Measurements from ENCODE around the gene ADAMTS10. TPM values are rescaled to one million over a fixed set of nuclear protein-coding genes. Genes with fewer than 3 reads are reported as not detected.

The ADAMTS10 gene
- 19.6 TPM for total RNA-seq
- 41.7 TPM for polyA plus RNA-seq
- long read RNA-seq, donor 1: 0 reads
- long read RNA-seq, donor 2, partial matches to known transcripts: 0 of 3 reads
- long read RNA-seq, donor 2, other reads (novel, unspliced or antisense): 0 of 3 reads
- long read RNA-seq, donor 3, partial matches to known transcripts: 0 of 1 reads
- long read RNA-seq, donor 3, other reads (novel, unspliced or antisense): 0 of 1 reads
- long read RNA-seq, donor 4, partial matches to known transcripts: 0 of 1 reads
- long read RNA-seq, donor 4, other reads (novel, unspliced or antisense): 0 of 1 reads
- long read RNA-seq, donor 5: 0 reads
- long read RNA-seq, donor 6: 0 reads
- long read RNA-seq, donor 7: 0 reads
- long read RNA-seq, donor 8: 0 reads
- long read RNA-seq, donor 9: 0 reads
- long read RNA-seq, donor 10: 0 reads

GRCh38 chr19:8610041-8610935, at the start of gene ADAMTS10:
TSS of gene ADAMTS10 (minus strand) at chr19:8610715. CDS start at chr19:8605710, 5,005 bp downstream.
- peak in 7 of 9 donors; percentile 27 to 83 (median 59) for DNase-seq (ENCODE audit: low read depth in 6 of 9, low spot score in 9 of 9)
- peaks cover 0 to 8% of the 10 kb centered on the region in 2 donors for H3K9me3 ChIP-seq (ENCODE audit: control insufficient read depth in 2 of 2, insufficient read depth in 1 of 2, low read length in 1 of 2)
- H3K36me3 ChIP-seq (ENCODE audit: control insufficient read depth in 2 of 2, insufficient read depth in 2 of 2, low read length in 1 of 2): no peaks in the 10 kb centered on the region
- H3K27ac ChIP-seq (ENCODE audit: low read depth in 1 of 2, low read length in 1 of 2): peak within 1 kb of the TSS; percentile 68 to 69
- peaks cover 0 to 11% of the 10 kb centered on the region in 2 donors for H3K27me3 ChIP-seq (ENCODE audit: control insufficient read depth in 2 of 2, insufficient read depth in 1 of 2, low read length in 1 of 2)
- H3K4me1 ChIP-seq (ENCODE audit: control insufficient read depth in 2 of 2, insufficient read depth in 2 of 2, low read length in 2 of 2): peaks cover 6 to 45% of the 10 kb centered on the region in 2 donors
- 1% methylated on average over 74 of the region's 74 CpGs for WGBS
- H3K4me3 ChIP-seq (ENCODE audit: low read length in 2 of 2): peak within 1 kb of the TSS; percentile 66 to 79

- Histone ChIP-seq H3K27me3 (ENCODE audit: control insufficient read depth in 2 of 2, insufficient read depth in 1 of 2, low read length in 1 of 2) (peaks cover 0 to 3% of the 10 kb centered on the region in 2 donors), H3K27ac (ENCODE audit: low read depth in 1 of 2, low read length in 1 of 2) (no peak overlapping the region), H3K4me1 (ENCODE audit: control insufficient read depth in 2 of 2, insufficient read depth in 2 of 2, low read length in 2 of 2) (peaks cover 19 to 62% of the 10 kb centered on the region in 2 donors), H3K9me3 (ENCODE audit: control insufficient read depth in 2 of 2, insufficient read depth in 1 of 2, low read length in 1 of 2) (peaks cover 0 to 6% of the 10 kb centered on the region in 2 donors), H3K36me3 (ENCODE audit: control insufficient read depth in 2 of 2, insufficient read depth in 2 of 2, low read length in 1 of 2) (no peaks in the 10 kb centered on the region), H3K4me3 (ENCODE audit: low read length in 2 of 2) (no peak overlapping the region)
- 96% methylated on average over 7 of the region's 7 CpGs for WGBS
- no peak for DNase-seq (ENCODE audit: low read depth in 6 of 9, low spot score in 9 of 9)
These were observed 49.4 kb upstream of the ADAMTS10 start for GRCh38 chr19:8659905-8660304.

DNA sequence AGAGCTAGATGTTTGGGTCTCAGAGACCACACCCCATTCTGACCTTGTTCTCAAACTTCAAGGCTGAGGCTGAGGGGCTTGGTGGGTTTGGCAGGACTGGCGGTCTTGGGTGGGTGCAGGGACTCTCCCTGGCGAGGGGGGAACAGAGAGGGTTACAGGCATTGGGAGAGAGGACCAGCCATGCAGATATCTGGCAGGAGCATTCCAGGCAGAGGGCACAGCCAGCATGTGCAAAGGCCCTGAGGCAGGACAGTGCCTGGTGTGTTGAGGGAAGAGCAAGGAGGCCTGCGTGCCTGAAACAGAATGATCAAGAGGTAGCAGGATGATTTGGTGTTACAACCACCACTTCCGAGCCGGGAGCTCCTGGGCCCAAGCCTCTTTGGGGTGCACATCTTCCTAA, 47.4 kb upstream of the ADAMTS10 start:
- Histone ChIP-seq H3K27ac (ENCODE audit: low read depth in 1 of 2, low read length in 1 of 2) (no peak overlapping the region), H3K4me1 (ENCODE audit: control insufficient read depth in 2 of 2, insufficient read depth in 2 of 2, low read length in 2 of 2) (peaks cover 11 to 49% of the 10 kb centered on the region in 2 donors), H3K9me3 (ENCODE audit: control insufficient read depth in 2 of 2, insufficient read depth in 1 of 2, low read length in 1 of 2) (peaks cover 0 to 6% of the 10 kb centered on the region in 2 donors), H3K36me3 (ENCODE audit: control insufficient read depth in 2 of 2, insufficient read depth in 2 of 2, low read length in 1 of 2) (no peaks in the 10 kb centered on the region), H3K4me3 (ENCODE audit: low read length in 2 of 2) (no peak overlapping the region), H3K27me3 (ENCODE audit: control insufficient read depth in 2 of 2, insufficient read depth in 1 of 2, low read length in 1 of 2) (peaks cover 0 to 3% of the 10 kb centered on the region in 2 donors)
- no peak for DNase-seq (ENCODE audit: low read depth in 6 of 9, low spot score in 9 of 9)
- 96% methylated on average over 5 of the region's 5 CpGs for WGBS

- H3K4me1 ChIP-seq (ENCODE audit: control insufficient read depth in 2 of 2, insufficient read depth in 2 of 2, low read length in 2 of 2): peaks cover 11 to 49% of the 10 kb centered on the region in 2 donors
- H3K27me3 ChIP-seq (ENCODE audit: control insufficient read depth in 2 of 2, insufficient read depth in 1 of 2, low read length in 1 of 2): peaks cover 0 to 3% of the 10 kb centered on the region in 2 donors
- peak in 6 of 9 donors; percentile 48 to 81 (median 57) for DNase-seq (ENCODE audit: low read depth in 6 of 9, low spot score in 9 of 9)
- H3K27ac ChIP-seq (ENCODE audit: low read depth in 1 of 2, low read length in 1 of 2): no peak overlapping the region
- 4% methylated on average over 12 of the region's 12 CpGs for WGBS
- H3K4me3 ChIP-seq (ENCODE audit: low read length in 2 of 2): no peak overlapping the region
- H3K36me3 ChIP-seq (ENCODE audit: control insufficient read depth in 2 of 2, insufficient read depth in 2 of 2, low read length in 1 of 2): no peaks in the 10 kb centered on the region
- peaks cover 0 to 6% of the 10 kb centered on the region in 2 donors for H3K9me3 ChIP-seq (ENCODE audit: control insufficient read depth in 2 of 2, insufficient read depth in 1 of 2, low read length in 1 of 2)
These were observed 44.8 kb upstream of the ADAMTS10 start for GRCh38 chr19:8655340-8655709.

- Histone ChIP-seq H3K27ac (ENCODE audit: low read depth in 1 of 2, low read length in 1 of 2) (no peak overlapping the region), H3K4me3 (ENCODE audit: low read length in 2 of 2) (peak overlapping the region in 1 of 2 donors; percentile 30), H3K27me3 (ENCODE audit: control insufficient read depth in 2 of 2, insufficient read depth in 1 of 2, low read length in 1 of 2) (peaks cover 0 to 3% of the 10 kb centered on the region in 2 donors), H3K9me3 (ENCODE audit: control insufficient read depth in 2 of 2, insufficient read depth in 1 of 2, low read length in 1 of 2) (peaks cover 0 to 6% of the 10 kb centered on the region in 2 donors), H3K36me3 (ENCODE audit: control insufficient read depth in 2 of 2, insufficient read depth in 2 of 2, low read length in 1 of 2) (no peaks in the 10 kb centered on the region), H3K4me1 (ENCODE audit: control insufficient read depth in 2 of 2, insufficient read depth in 2 of 2, low read length in 2 of 2) (peaks cover 11 to 48% of the 10 kb centered on the region in 2 donors)
- 5% methylated on average over 15 of the region's 15 CpGs for WGBS
- peak in 7 of 9 donors; percentile 45 to 79 (median 63) for DNase-seq (ENCODE audit: low read depth in 6 of 9, low spot score in 9 of 9)
These were observed 44.2 kb upstream of the ADAMTS10 start for GRCh38 chr19:8654591-8655339.

DNA sequence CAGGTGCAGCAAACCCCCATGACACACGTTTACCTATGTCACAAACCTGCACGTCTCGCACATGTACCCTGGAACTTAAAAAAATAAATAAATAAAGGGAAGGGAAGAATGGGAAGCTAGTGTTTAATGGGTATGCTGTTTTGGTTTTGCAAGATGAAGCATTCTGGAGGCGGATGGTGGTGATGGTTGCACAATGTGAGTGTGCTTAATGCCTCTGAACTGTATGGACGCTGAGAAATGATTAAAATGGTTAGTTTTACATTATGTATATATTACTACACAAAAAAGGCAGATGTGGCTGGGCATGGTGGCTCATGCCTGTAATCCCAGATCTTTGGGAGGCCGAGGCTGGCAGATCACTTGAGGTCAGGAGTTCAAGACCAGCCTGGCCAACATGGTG, 37.7 kb upstream of the ADAMTS10 start:
- H3K27ac ChIP-seq (ENCODE audit: low read depth in 1 of 2, low read length in 1 of 2): no peak overlapping the region
- no peaks in the 10 kb centered on the region for H3K9me3 ChIP-seq (ENCODE audit: control insufficient read depth in 2 of 2, insufficient read depth in 1 of 2, low read length in 1 of 2)
- 92% methylated on average over 6 of the region's 6 CpGs for WGBS
- no peak overlapping the region for H3K4me3 ChIP-seq (ENCODE audit: low read length in 2 of 2)
- H3K36me3 ChIP-seq (ENCODE audit: control insufficient read depth in 2 of 2, insufficient read depth in 2 of 2, low read length in 1 of 2): no peaks in the 10 kb centered on the region
- H3K4me1 ChIP-seq (ENCODE audit: control insufficient read depth in 2 of 2, insufficient read depth in 2 of 2, low read length in 2 of 2): peaks cover 0 to 3% of the 10 kb centered on the region in 2 donors
- peaks cover 0 to 2% of the 10 kb centered on the region in 2 donors for H3K27me3 ChIP-seq (ENCODE audit: control insufficient read depth in 2 of 2, insufficient read depth in 1 of 2, low read length in 1 of 2)
- no peak for DNase-seq (ENCODE audit: low read depth in 6 of 9, low spot score in 9 of 9)

DNA sequence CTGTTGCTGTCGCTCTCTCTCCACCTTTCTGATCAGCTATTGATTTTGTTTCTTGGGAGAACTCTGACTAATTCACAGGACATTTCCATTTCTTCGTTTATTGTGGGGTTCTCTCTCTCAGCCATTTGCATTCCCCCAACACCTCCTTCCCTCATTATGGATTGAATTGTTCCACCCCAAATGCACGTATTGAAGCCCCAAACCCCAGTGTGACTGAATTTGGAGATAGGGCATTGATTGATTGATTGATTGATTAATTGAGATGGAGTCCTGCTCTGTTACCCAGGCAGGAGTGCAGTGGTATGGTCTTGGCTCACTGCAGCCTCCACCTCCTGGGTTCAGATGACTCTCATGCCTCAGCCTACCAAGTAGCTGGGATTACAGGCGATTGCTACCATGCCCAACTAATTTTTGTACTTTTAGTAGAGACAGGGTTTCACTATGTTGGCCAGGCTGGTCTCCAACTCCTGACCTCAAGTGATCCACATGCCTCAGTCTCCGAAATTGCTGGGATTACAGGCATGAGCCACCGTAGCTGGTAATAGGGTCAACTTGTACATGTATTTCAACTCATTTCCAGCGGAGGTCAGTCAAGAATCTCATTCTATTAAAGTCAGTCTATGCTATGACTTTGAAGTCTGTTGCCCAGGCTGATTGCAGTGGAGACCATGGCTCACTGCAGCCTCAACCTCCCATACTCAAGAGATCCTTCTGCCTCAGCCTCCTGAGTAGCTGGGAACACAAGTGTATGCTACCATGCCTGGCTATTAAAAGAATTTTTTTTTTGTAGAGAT, 33.5 kb upstream of the ADAMTS10 start:
- no peaks in the 10 kb centered on the region for H3K36me3 ChIP-seq (ENCODE audit: control insufficient read depth in 2 of 2, insufficient read depth in 2 of 2, low read length in 1 of 2)
- H3K4me1 ChIP-seq (ENCODE audit: control insufficient read depth in 2 of 2, insufficient read depth in 2 of 2, low read length in 2 of 2): peaks cover 0 to 2% of the 10 kb centered on the region in 2 donors
- H3K9me3 ChIP-seq (ENCODE audit: control insufficient read depth in 2 of 2, insufficient read depth in 1 of 2, low read length in 1 of 2): peaks cover 0 to 3% of the 10 kb centered on the region in 2 donors
- no peak overlapping the region for H3K27ac ChIP-seq (ENCODE audit: low read depth in 1 of 2, low read length in 1 of 2)
- DNase-seq (ENCODE audit: low read depth in 6 of 9, low spot score in 9 of 9): no peak
- 92% methylated on average over 7 of the region's 7 CpGs for WGBS
- peaks cover 0 to 2% of the 10 kb centered on the region in 2 donors for H3K27me3 ChIP-seq (ENCODE audit: control insufficient read depth in 2 of 2, insufficient read depth in 1 of 2, low read length in 1 of 2)
- H3K4me3 ChIP-seq (ENCODE audit: low read length in 2 of 2): no peak overlapping the region

DNA sequence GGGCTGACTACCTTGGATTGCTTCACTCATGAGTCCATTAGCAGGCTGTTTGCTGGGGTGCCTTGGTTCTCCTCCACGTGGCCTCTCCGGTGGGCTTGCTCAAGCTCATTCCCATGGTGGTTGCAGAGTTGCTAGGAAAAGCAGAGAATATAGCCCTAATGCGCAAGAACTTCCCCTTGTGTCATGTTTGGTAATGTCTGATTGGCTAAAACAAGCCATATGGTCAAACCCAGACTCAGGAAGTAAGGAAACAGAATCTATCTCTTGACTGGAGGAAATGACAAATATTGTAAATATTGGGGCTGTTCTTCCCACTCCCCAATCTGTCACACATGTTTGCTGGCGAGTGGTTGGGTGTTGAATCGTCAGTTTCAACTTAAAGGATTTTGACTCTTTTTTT, 32.0 kb upstream of the ADAMTS10 start:
- Histone ChIP-seq H3K4me3 (ENCODE audit: low read length in 2 of 2) (no peak overlapping the region), H3K27me3 (ENCODE audit: control insufficient read depth in 2 of 2, insufficient read depth in 1 of 2, low read length in 1 of 2) (peaks cover 0 to 2% of the 10 kb centered on the region in 2 donors), H3K4me1 (ENCODE audit: control insufficient read depth in 2 of 2, insufficient read depth in 2 of 2, low read length in 2 of 2) (peaks cover 0 to 9% of the 10 kb centered on the region in 2 donors), H3K36me3 (ENCODE audit: control insufficient read depth in 2 of 2, insufficient read depth in 2 of 2, low read length in 1 of 2) (no peaks in the 10 kb centered on the region), H3K27ac (ENCODE audit: low read depth in 1 of 2, low read length in 1 of 2) (no peak overlapping the region), H3K9me3 (ENCODE audit: control insufficient read depth in 2 of 2, insufficient read depth in 1 of 2, low read length in 1 of 2) (peaks cover 0 to 3% of the 10 kb centered on the region in 2 donors)
- DNase-seq (ENCODE audit: low read depth in 6 of 9, low spot score in 9 of 9): no peak
- 95% methylated on average over 5 of the region's 5 CpGs for WGBS

Data from thymus (tissue), 14 donors.